Activated CD4-positive, alpha-beta T cell treated with anti-CD3 and anti-CD28 coated beads, Interleukin-2, amount 10 ng/mL, durations not matched to agents 24 days and 14 days (primary cell): ENCODE data around the gene ZNF672. TPM values are rescaled to one million over a fixed set of nuclear protein-coding genes. Genes with fewer than 3 reads are reported as not detected.

ENCODE experiments used
- DNase-seq: peaks from one replicate; pipeline ENCODE4 v3.0.0; 2022
- H3K27ac Mint-ChIP-seq: one replicate; pipeline ENCODE4 v1.8.0; 2022; ENCODE audit warnings: mild to moderate bottlenecking, mixed read lengths
- H3K27me3 Mint-ChIP-seq: one replicate; pipeline ENCODE4 v1.8.0; 2022; ENCODE audit warnings: mixed read lengths
- H3K36me3 Mint-ChIP-seq: one replicate; pipeline ENCODE4 v1.8.0; 2022; ENCODE audit warnings: low read depth, mild to moderate bottlenecking, mixed read lengths
- H3K4me1 Mint-ChIP-seq: one replicate; pipeline ENCODE4 v1.8.0; 2021; ENCODE audit warnings: mixed read lengths
- H3K4me3 Mint-ChIP-seq: one replicate; pipeline ENCODE4 v1.8.0; 2022; ENCODE audit warnings: mild to moderate bottlenecking, moderate library complexity, mixed read lengths
- H3K9me3 Mint-ChIP-seq: one replicate; pipeline ENCODE4 v1.8.0; 2021; ENCODE audit warnings: mixed read lengths
- intact Hi-C: fragments of 100-400 bp; cut with micrococcal nuclease; formaldehyde crosslinking; loops from one replicate; pipeline ENCODE4 v1.15.1; 2023
- total RNA-seq: library from RNA; stranded (reverse); gene quantifications from 2 replicates; pipeline ENCODE4 v1.2.3, GENCODE V29; 2022

The ZNF672 gene
- total RNA-seq, 1 donor from 2014 or later, result 48.8 TPM

- no peaks in the 10 kb centered on the region for H3K9me3 Mint-ChIP-seq
- intact Hi-C loops, result no loop called here
- H3K27ac Mint-ChIP-seq, result no peak overlapping the region
- H3K4me1 Mint-ChIP-seq, result no peaks in the 10 kb centered on the region
- H3K27me3 Mint-ChIP-seq, result no peaks in the 10 kb centered on the region
- peaks cover 31% of the 10 kb centered on the region for H3K36me3 Mint-ChIP-seq
- no peak overlapping the region for H3K4me3 Mint-ChIP-seq
- no peak for DNase-seq
These were observed 10.6 kb downstream of the ZNF672 start for GRCh38 chr1:248848602-248849001.

DNA sequence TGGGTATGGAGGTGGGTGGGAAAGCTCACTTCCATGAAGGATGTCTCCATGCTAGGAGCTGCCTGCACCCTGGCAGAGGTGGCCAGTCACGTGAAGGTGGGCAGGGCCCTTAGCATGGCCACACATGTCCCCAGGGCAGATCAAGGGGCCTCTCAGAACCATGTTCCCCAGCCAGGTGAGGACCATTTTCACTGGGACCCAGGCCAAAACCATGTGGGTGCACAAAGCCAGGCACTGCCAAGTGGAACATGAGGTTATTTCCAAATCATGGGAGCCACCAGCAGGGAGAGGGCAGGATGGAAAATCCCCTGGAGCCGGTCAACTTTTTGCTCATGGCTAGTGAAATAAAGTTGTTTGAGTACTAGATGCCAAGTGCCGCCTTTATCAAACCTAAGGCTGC is 11.1 kb downstream of the ZNF672 start:
- H3K4me3 Mint-ChIP-seq, result no peak overlapping the region
- no peaks in the 10 kb centered on the region for H3K27me3 Mint-ChIP-seq
- H3K4me1 Mint-ChIP-seq, result peaks cover 4% of the 10 kb centered on the region
- peak overlapping the region; percentile 47 for H3K27ac Mint-ChIP-seq
- H3K36me3 Mint-ChIP-seq, result peaks cover 33% of the 10 kb centered on the region
- H3K9me3 Mint-ChIP-seq, result no peaks in the 10 kb centered on the region
- no peak for DNase-seq
- intact Hi-C loops, result no loop called here

- Mint-ChIP-seq H3K27ac (peak overlapping the region; percentile 26), H3K4me1 (peaks cover 9% of the 10 kb centered on the region), H3K27me3 (no peaks in the 10 kb centered on the region), H3K4me3 (no peak overlapping the region), H3K36me3 (peaks cover 35% of the 10 kb centered on the region), H3K9me3 (no peaks in the 10 kb centered on the region)
- intact Hi-C loops, result no loop called here
- no peak for DNase-seq
These were observed 11.6 kb downstream of the ZNF672 start for GRCh38 chr1:248849637-248850036.

DNA sequence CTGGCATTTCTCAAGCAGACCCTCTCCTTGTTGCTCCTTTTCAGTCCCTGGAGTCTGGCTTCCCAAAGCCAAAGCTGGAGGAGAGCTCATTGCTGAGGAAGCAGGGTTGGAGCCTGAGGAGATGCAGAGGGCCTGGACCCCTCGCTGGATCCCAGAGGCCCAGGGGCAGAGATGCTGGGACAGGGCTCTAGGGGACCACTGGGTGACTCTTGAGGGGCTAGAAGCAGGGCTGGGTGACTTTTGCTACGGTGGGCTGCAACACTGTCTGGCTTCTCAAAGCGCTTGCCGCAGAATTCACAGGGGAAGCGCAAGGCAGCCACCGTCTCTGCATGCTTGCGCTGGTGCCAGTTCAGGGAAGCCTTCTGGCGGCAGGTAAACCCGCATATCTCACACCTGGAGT is 12.1 kb downstream of the ZNF672 start:
- Mint-ChIP-seq H3K4me1 (peaks cover 13% of the 10 kb centered on the region), H3K27me3 (no peaks in the 10 kb centered on the region), H3K36me3 (peaks cover 38% of the 10 kb centered on the region), H3K4me3 (no peak overlapping the region), H3K27ac (peak overlapping the region; percentile 26), H3K9me3 (no peaks in the 10 kb centered on the region)
- no peak for DNase-seq
- intact Hi-C loops, result no loop called here

- DNase-seq, result no peak
- intact Hi-C loops, result no loop called here
- H3K9me3 Mint-ChIP-seq, result no peaks in the 10 kb centered on the region
- peaks cover 14% of the 10 kb centered on the region for H3K4me1 Mint-ChIP-seq
- H3K27me3 Mint-ChIP-seq, result no peaks in the 10 kb centered on the region
- H3K4me3 Mint-ChIP-seq, result no peak overlapping the region
- H3K36me3 Mint-ChIP-seq, result peaks cover 40% of the 10 kb centered on the region
- H3K27ac Mint-ChIP-seq, result no peak overlapping the region
These were observed 12.7 kb downstream of the ZNF672 start for GRCh38 chr1:248850536-248851251.

- H3K9me3 Mint-ChIP-seq, result no peaks in the 10 kb centered on the region
- H3K27ac Mint-ChIP-seq, result no peak overlapping the region
- H3K27me3 Mint-ChIP-seq, result no peaks in the 10 kb centered on the region
- DNase-seq, result no peak
- H3K4me1 Mint-ChIP-seq, result peaks cover 21% of the 10 kb centered on the region
- intact Hi-C loops, result no loop called here
- H3K36me3 Mint-ChIP-seq, result peaks cover 44% of the 10 kb centered on the region
- H3K4me3 Mint-ChIP-seq, result no peak overlapping the region
These were observed 13.4 kb downstream of the ZNF672 start for GRCh38 chr1:248851390-248851789.

- peaks cover 32% of the 10 kb centered on the region for H3K4me1 Mint-ChIP-seq
- intact Hi-C loops, result no loop called here
- H3K9me3 Mint-ChIP-seq, result no peaks in the 10 kb centered on the region
- no peak overlapping the region for H3K27ac Mint-ChIP-seq
- H3K4me3 Mint-ChIP-seq, result no peak overlapping the region
- no peaks in the 10 kb centered on the region for H3K27me3 Mint-ChIP-seq
- H3K36me3 Mint-ChIP-seq, result peaks cover 47% of the 10 kb centered on the region
- no peak for DNase-seq
These were observed 14.7 kb downstream of the ZNF672 start for GRCh38 chr1:248852481-248853405.

DNA sequence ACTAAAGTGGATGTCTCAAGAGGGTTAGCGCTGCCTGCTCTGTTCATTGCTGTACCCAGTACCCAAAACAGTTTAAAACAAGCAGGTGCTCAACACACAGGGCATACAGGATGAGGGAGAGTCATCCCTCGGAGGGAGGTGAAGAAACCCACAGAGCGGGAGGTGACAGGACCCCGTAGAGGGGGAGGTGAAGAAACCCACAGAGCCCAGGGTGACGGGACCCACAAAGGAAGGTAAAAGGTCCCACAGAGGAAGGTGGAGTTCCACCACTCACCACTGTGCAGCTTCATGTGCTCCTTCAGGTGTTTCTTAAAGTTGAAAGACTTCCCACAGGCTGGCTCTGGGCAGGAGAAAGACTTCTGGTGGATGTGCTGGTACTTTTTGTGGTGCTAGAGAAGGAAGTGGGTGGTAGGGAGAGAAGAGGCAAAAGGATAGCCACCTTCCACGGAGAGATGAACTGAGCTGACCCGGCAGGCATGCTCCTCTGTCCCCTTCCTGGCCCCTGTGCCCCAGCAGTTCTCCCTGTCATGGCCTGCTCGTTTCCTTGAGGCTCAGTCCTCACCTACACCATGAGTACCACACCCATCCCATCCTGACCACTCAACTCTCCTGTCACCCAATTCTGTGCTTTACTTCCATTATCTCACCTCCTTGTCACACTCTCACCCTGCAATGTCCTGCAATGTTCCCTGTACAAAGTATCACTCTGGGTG is 15.8 kb downstream of the ZNF672 start:
- DNase-seq, result no peak
- no peaks in the 10 kb centered on the region for H3K9me3 Mint-ChIP-seq
- peak overlapping the region; percentile 10 for H3K4me3 Mint-ChIP-seq
- H3K4me1 Mint-ChIP-seq, result peaks cover 32% of the 10 kb centered on the region
- no peaks in the 10 kb centered on the region for H3K27me3 Mint-ChIP-seq
- H3K27ac Mint-ChIP-seq, result peak overlapping the region; percentile 51
- H3K36me3 Mint-ChIP-seq, result peaks cover 44% of the 10 kb centered on the region
- intact Hi-C loops, result no loop called here

DNA sequence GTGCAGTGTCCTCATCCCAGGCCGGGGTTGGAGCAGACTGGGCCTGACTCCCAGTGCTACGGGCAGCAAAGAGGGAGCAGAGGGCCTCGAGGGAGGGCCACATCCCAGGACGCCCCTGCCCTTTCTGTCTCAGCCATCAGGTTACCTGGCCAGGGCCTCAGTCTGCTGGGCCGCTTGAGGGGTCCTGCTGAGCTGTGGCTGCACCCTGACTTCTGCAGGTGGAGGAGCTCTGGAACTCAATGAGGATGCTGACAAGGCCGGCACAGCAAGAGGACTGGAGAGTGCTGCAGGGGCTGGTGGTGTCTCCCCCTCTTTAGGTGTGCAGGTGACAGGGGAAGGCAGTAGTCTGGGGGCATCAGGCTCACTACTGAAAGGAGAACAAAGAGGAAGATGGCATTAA is 17.6 kb downstream of the ZNF672 start:
- no peak for DNase-seq
- H3K4me3 Mint-ChIP-seq, result no peak overlapping the region
- peaks cover 40% of the 10 kb centered on the region for H3K4me1 Mint-ChIP-seq
- no peaks in the 10 kb centered on the region for H3K9me3 Mint-ChIP-seq
- no peaks in the 10 kb centered on the region for H3K27me3 Mint-ChIP-seq
- H3K27ac Mint-ChIP-seq, result no peak overlapping the region
- intact Hi-C loops, result no loop called here
- H3K36me3 Mint-ChIP-seq, result peaks cover 37% of the 10 kb centered on the region

DNA sequence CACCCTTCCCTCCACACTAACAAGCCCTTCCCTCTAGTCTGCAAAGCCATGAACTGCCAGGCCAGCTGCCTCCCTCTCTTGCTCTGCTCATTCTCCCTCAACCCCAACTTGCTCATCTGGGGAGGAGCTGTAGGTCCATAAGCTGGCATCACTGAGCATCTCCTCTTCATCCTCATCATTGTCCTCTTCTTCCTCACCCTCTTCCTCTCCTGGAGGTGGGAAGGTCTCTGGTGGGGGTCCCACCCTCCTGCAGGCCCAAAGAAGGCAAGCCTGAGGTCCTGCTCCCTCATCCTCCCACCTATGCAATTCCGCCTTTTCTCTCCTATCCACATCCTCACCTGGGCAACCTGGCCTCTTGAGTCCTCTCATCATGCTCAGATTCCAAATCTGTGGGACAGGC is 18.2 kb downstream of the ZNF672 start:
- no peak overlapping the region for H3K4me3 Mint-ChIP-seq
- H3K4me1 Mint-ChIP-seq, result peaks cover 40% of the 10 kb centered on the region
- no peaks in the 10 kb centered on the region for H3K27me3 Mint-ChIP-seq
- H3K36me3 Mint-ChIP-seq, result peaks cover 34% of the 10 kb centered on the region
- no peaks in the 10 kb centered on the region for H3K9me3 Mint-ChIP-seq
- peak overlapping the region; percentile 39 for H3K27ac Mint-ChIP-seq
- DNase-seq, result no peak
- intact Hi-C loops, result no loop called here

GRCh38 chr1:248857201-248857600 is 19.2 kb downstream of the ZNF672 start:
- no peak for DNase-seq
- Mint-ChIP-seq H3K4me1 (peaks cover 43% of the 10 kb centered on the region), H3K27ac (peak overlapping the region; percentile 98), H3K4me3 (peak overlapping the region; percentile 96), H3K27me3 (no peaks in the 10 kb centered on the region), H3K36me3 (peaks cover 34% of the 10 kb centered on the region), H3K9me3 (no peaks in the 10 kb centered on the region)
- intact Hi-C loops, result no loop called here

DNA sequence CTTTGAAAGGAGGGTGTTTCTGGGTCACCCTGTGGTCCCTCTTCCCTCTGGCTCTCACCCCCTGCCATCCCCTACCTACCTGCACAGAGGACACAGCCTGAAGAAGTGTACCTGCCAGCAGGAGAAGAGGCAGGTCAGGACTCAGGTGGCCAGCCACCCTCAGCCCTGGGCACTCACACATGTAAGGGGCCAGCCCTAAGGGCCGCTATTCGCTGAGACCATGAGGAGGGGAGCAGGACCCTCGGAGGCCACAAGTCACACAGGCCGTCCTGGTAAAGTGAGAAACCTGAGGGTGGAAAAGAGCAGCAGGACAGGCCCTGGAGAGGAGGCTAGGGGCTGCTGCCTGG is 19.7 kb downstream of the ZNF672 start:
- DNase-seq, result no peak
- Mint-ChIP-seq H3K27me3 (no peaks in the 10 kb centered on the region), H3K4me3 (peak overlapping the region; percentile 96), H3K27ac (peak overlapping the region; percentile 98), H3K4me1 (peaks cover 48% of the 10 kb centered on the region), H3K36me3 (peaks cover 34% of the 10 kb centered on the region), H3K9me3 (no peaks in the 10 kb centered on the region)
- intact Hi-C loops, result loop anchor here (1.0 kb wide), 1 partner anchor 19 kb away; the partner anchor contains the start of gene ZNF672

- Mint-ChIP-seq H3K36me3 (peaks cover 34% of the 10 kb centered on the region), H3K4me3 (peak overlapping the region; percentile 96), H3K4me1 (peaks cover 50% of the 10 kb centered on the region), H3K27ac (peak overlapping the region; percentile 98), H3K9me3 (no peaks in the 10 kb centered on the region), H3K27me3 (no peaks in the 10 kb centered on the region)
- DNase-seq, result peak; percentile 84
- intact Hi-C loops, result loop anchor here (1.0 kb wide), 1 partner anchor 20 kb away; the partner anchor contains the start of gene ZNF672
These were observed 20.3 kb downstream of the ZNF672 start for GRCh38 chr1:248858096-248858890.
